Heart left ventricle (tissue), 16 donors: ENCODE data around the gene ZMIZ2. TPM values are rescaled to one million over a fixed set of nuclear protein-coding genes. Genes with fewer than 3 reads are reported as not detected.
"Not testable (repeated sequence)": the region's sequence is repeated elsewhere in the genome, so short reads cannot be mapped to it uniquely, and the experiment has no call there.

Source experiments
- ATAC-seq, 4 donors: fragments of 200-7000 bp; cut with Tn5 transposase; one replicate each; pipeline ENCODE4 v1.9.1; 2020 to 2022; ENCODE audit warnings: moderate library complexity in 4 of 4, mild to moderate bottlenecking in 3 of 4, moderate number of reproducible peaks in 1 of 4
- DNase-seq, 5 donors: peaks; one replicate each; pipeline ENCODE4 v3.0.0-alpha.2; 2020
- H3K27ac ChIP-seq, 12 donors: fragments of 200-600 bp; sonication (generic) in 4 of 12; one replicate each; pipeline versions ENCODE4 v1.5.0 to v1.8.0; 2016 to 2022; ENCODE audit warnings: mild to moderate bottlenecking in 2 of 12
- H3K27me3 ChIP-seq, 9 donors: fragments of 200-600 bp; sonication (generic) in 2 of 9; one replicate each; pipeline versions ENCODE4 v1.5.1 to v1.8.0; 2016 to 2022; ENCODE audit warnings: mild to moderate bottlenecking in 3 of 9
- H3K36me3 ChIP-seq, 9 donors: fragments of 200-600 bp; sonication (generic) in 2 of 9; one replicate each; pipeline versions ENCODE4 v1.5.0 to v1.8.0; 2018 to 2022; ENCODE audit warnings: mild to moderate bottlenecking in 2 of 9
- H3K4me1 ChIP-seq, 12 donors: fragments of 200-600 bp; sonication (generic) in 4 of 12; one replicate each; pipeline versions ENCODE4 v1.5.0 to v1.8.0; 2016 to 2022; ENCODE audit warnings: mild to moderate bottlenecking in 3 of 12
- H3K4me3 ChIP-seq, 12 donors: fragments of 200-600 bp; sonication (generic) in 4 of 12; one replicate each; pipeline versions ENCODE4 v1.5.0 to v1.8.0; 2017 to 2022; ENCODE audit warnings: mild to moderate bottlenecking in 9 of 12, moderate library complexity in 4 of 12
- H3K9me3 ChIP-seq, 12 donors: fragments of 200-600 bp; sonication (generic) in 4 of 12; one replicate each; pipeline versions ENCODE4 v1.5.0 to v1.8.0; 2016 to 2022; ENCODE audit warnings: mild to moderate bottlenecking in 1 of 12
- CTCF ChIP-seq, 12 donors: fragments of 200-600 bp; sonication (generic) in 4 of 12; IDR thresholded peaks; one replicate each; pipeline versions ENCODE4 v1.5.0 to v1.8.0; 2018 to 2022; ENCODE audit warnings: antibody characterized with exemption in 12 of 12, mild to moderate bottlenecking in 5 of 12
- POLR2A ChIP-seq, 2 donors: fragments of 450-650 bp; IDR thresholded peaks; one replicate each; pipeline ENCODE4 v1.6.1; 2017; ENCODE audit warnings: antibody characterized with exemption in 2 of 2, mild to moderate bottlenecking in 2 of 2, moderate library complexity in 2 of 2
- WGBS, 4 donors: extraction: QIAGEN DNeasy Blood & Tissue Kit in 2 of 4; methylation state at CpG; one replicate each; pipeline versions ENCODE4 v1.1.5 to v1.1.7; 2013 to 2018; 5-methylcytosine and 5-hydroxymethylcytosine counted together
- intact Hi-C, 10 donors: fragments of 100-400 bp; cut with DNase I; formaldehyde crosslinking; loops; one replicate each; pipeline versions ENCODE4 v1.11.1 to v1.14.2; 2022
- polyA plus RNA-seq, 2 donors: library from polyadenylated mRNA; stranded (reverse); fragments of 200-250 nt; gene quantifications; one replicate each; pipeline ENCODE4 v1.2.3, GENCODE V29; 2013
- total RNA-seq, 9 donors: library from RNA; depleted of rRNA in 2 of 9; stranded (reverse); fragments of >200 nt in 2 of 9; fragmentation: NEBNext Ultra II Directional in 3 of 9; extraction: Animal tissue kit (Norgen Biotek cat#: 25700) in 3 of 9; gene quantifications; one replicate each; pipeline versions ENCODE4 v1.1.0 to v1.2.4, GENCODE V29; 2016 to 2023
- donor health status: ischemic (EF 13 %, LVEDD 7.1; RV severe dilation, severe dysfunction).
- donor health status: healthy with polysubstance abuse.
- donor health status: DM: no; HTN: yes; CAD: no.
- donor health status: DM: no; HTN: no; CAD: no.
- donor health status: ischemic (EF 25% LVEDD 6.9; RV normal size, moderate dysfunction).
- donor health status: ischemic (EF 25% LVEDD 5.7; RV mildly dilated, moderate dysfunction).
- donor health status: healthy.
- donor health status: DM: yes; HTN: yes; CAD: no.
- donor health status: ischemic (EF 35%, LVEDD 5.7; RV mildly dilated, moderate dysfunction).
- donor health status: nonischemic (EF 11% LVEDD 7.7; RV severe dilation, severe dysfunction).
- donor health status: DM: yes; HTN: yes; CAD: no.
- donor health status: PGD.
- donor health status: ischemic (EF 29% LVEDD 5.4; RV normal size, mild dysfunction).
- donor health status: nonischemic (EF 23%, LVEDD 6.1; RV moderate dilation, normal function).

The ZMIZ2 gene
- total and polyA plus RNA-seq, 11 donors = 18.5 to 71.5 (median 45.7) TPM

- peak overlapping the region in 11 of 12 donors; percentile 61 to 87 (median 73) for H3K27ac ChIP-seq
- no peaks in the 10 kb centered on the region for H3K9me3 ChIP-seq
- 11 to 18% (median 13%) methylated on average over 10 of the region's 10 CpGs for WGBS, 4 donors
- ATAC-seq (peak; percentile 26 to 55 (median 35)), DNase-seq (no peak)
- H3K4me1 ChIP-seq = peaks cover 14 to 40% (median 33%) of the 10 kb centered on the region in 12 donors
- TF ChIP-seq POLR2A (IDR thresholded peaks at IDR 0.05) = no peak
- TF ChIP-seq CTCF (IDR thresholded peaks at IDR 0.05) = no peak
- H3K36me3 ChIP-seq = peaks cover 3 to 32% (median 30%) of the 10 kb centered on the region in 9 donors
- H3K4me3 ChIP-seq = peak overlapping the region in 4 of 12 donors; percentile 7 to 37 (median 19)
- intact Hi-C loops = loop anchor here in 1 of 10 donors (2.0 kb wide), 1 partner anchor 21 kb away; the partner anchor contains the start of gene ZMIZ2
- no peaks in the 10 kb centered on the region for H3K27me3 ChIP-seq
Observed at GRCh38 chr7:44769776-44770294, 21.2 kb downstream of the ZMIZ2 start.

GRCh38 chr7:44771358-44771757, 22.7 kb downstream of the ZMIZ2 start:
- no peak overlapping the region for H3K4me3 ChIP-seq
- H3K4me1 ChIP-seq = peaks cover 14 to 40% (median 33%) of the 10 kb centered on the region in 12 donors
- no peak for DNase-seq
- no peak overlapping the region for H3K27ac ChIP-seq
- H3K36me3 ChIP-seq = peaks cover 0 to 17% (median 15%) of the 10 kb centered on the region in 9 donors
- WGBS, 4 donors = 62 to 87% (median 66%) methylated on average over 3 of the region's 3 CpGs
- intact Hi-C loops = no loop called here
- TF ChIP-seq CTCF (IDR thresholded peaks at IDR 0.05) (no peak), POLR2A (IDR thresholded peaks at IDR 0.05) (no peak)
- no peaks in the 10 kb centered on the region for H3K9me3 ChIP-seq
- ATAC-seq = no peak
- H3K27me3 ChIP-seq = no peaks in the 10 kb centered on the region

GRCh38 chr7:44772440-44772839, 23.8 kb downstream of the ZMIZ2 start:
- DNase-seq (no peak), ATAC-seq (no peak)
- no peaks in the 10 kb centered on the region for H3K27me3 ChIP-seq
- H3K4me3 ChIP-seq = no peak overlapping the region
- TF ChIP-seq CTCF (IDR thresholded peaks at IDR 0.05) = no peak
- no peak for TF ChIP-seq POLR2A (IDR thresholded peaks at IDR 0.05)
- intact Hi-C loops = no loop called here
- WGBS, 4 donors = 68 to 73% (median 69%) methylated on average over 6 of the region's 6 CpGs
- peaks cover 14 to 36% (median 32%) of the 10 kb centered on the region in 12 donors for H3K4me1 ChIP-seq
- no peak overlapping the region for H3K27ac ChIP-seq
- H3K36me3 ChIP-seq = peaks cover 0 to 6% (median 4%) of the 10 kb centered on the region in 9 donors
- no peaks in the 10 kb centered on the region for H3K9me3 ChIP-seq

- WGBS, 4 donors = 79 to 82% (median 81%) methylated on average over 10 of the region's 10 CpGs
- Histone ChIP-seq H3K27ac (no peak overlapping the region), H3K9me3 (no peaks in the 10 kb centered on the region), H3K4me1 (peaks cover 14 to 32% (median 28%) of the 10 kb centered on the region in 12 donors), H3K4me3 (no peak overlapping the region), H3K36me3 (peaks cover 0 to 2% (median 0%) of the 10 kb centered on the region in 9 donors), H3K27me3 (no peaks in the 10 kb centered on the region)
- TF ChIP-seq POLR2A (IDR thresholded peaks at IDR 0.05) (no peak), CTCF (IDR thresholded peaks at IDR 0.05) (no peak)
- DNase-seq (no peak), ATAC-seq (no peak)
- intact Hi-C loops = no loop called here
Observed at GRCh38 chr7:44772867-44773266, 24.2 kb downstream of the ZMIZ2 start.

- H3K27me3 ChIP-seq, H3K27ac ChIP-seq, H3K9me3 ChIP-seq, intact Hi-C loops, H3K36me3 ChIP-seq, ATAC-seq, H3K4me3 ChIP-seq, DNase-seq: not testable (repeated sequence)
- H3K4me1 ChIP-seq = peaks cover 2 to 16% (median 12%) of the 10 kb centered on the region in 12 donors
- WGBS, 4 donors = 83 to 87% (median 86%) methylated on average over 3 of the region's 3 CpGs
Observed at GRCh38 chr7:44774486-44774885, 25.8 kb downstream of the ZMIZ2 start.
